Brain pericyte (primary cell): ENCODE results near the gene CD8B2.
"Not testable (repeated sequence)": the region's sequence is repeated elsewhere in the genome, so short reads cannot be mapped to it uniquely, and the experiment has no call there.

ENCODE experiments used
- DNase-seq: peaks from one replicate; pipeline ENCODE4 v3.0.0-alpha.2; 2012; ENCODE audit warnings: low read depth, low spot score

The CD8B2 gene

GRCh38 chr2:106511934-106512333 lies 24.8 kb downstream of the CD8B2 start:
- not testable (repeated sequence) for DNase-seq

GRCh38 chr2:106513391-106513790 lies 26.2 kb downstream of the CD8B2 start:
- not testable (repeated sequence) for DNase-seq

DNA sequence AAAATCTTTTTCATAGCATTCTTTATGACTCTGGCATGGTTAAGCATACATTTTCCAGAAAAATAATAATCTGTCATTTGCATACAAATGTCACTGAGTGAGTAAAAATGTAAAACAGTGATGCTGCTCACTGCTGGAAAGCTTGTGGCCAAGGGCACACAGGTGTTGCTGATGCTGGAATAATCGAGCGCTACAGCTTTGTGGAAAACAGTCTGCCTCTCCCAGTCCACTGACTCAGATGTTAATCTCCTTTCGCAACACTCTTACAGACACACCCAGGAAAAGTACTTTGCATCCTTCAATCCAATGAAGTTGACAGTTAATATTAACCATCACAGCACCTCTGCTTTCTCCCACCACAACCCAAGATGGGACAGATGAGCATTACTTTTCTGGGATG lies 27.7 kb downstream of the CD8B2 start:
- DNase-seq = not testable (repeated sequence)

- no peak for DNase-seq
These were observed 29.3 kb downstream of the CD8B2 start for GRCh38 chr2:106516436-106516835.

GRCh38 chr2:106516864-106517263 lies 29.7 kb downstream of the CD8B2 start:
- DNase-seq = no peak

DNA sequence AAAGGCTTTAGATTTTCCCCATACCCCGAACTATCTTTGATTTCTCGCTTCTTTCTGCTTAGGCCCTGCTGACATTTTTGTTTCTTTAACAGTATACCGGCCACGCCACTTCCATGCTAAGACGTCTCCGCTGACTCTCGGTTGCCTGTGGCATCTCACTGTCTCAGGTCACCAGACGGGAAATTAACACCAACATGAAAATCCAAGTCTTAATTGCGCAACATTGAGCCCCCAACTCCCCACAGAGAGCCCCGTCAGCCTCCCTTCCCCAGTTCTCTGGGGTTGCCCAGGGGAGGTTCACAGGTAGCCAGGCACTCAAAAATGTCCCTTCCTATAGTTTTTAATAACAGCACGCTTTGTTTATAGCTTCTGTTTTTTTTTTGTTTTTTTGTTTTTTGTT lies 30.2 kb downstream of the CD8B2 start:
- DNase-seq = no peak

DNA sequence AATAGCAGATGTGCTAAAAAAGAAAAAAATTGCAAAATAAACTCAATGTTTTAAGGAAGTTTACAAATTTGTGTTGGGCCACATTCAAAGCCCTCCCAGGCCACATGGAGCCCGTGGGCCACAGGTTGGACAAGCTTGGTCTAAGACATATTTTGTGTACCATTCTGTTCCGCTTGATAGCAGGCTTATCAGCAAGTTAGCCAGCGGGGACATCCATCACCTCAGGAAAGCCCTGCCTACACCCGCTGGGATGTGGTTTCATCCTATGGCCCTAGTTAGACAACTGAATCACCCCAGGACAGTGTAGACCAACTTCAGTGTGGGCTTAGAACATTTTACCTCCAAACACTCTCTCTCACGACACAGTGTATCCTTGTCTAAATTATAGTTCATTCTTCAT lies 32.6 kb downstream of the CD8B2 start:
- DNase-seq = no peak

- DNase-seq = no peak
These were observed 33.9 kb downstream of the CD8B2 start for GRCh38 chr2:106521016-106521415.

DNA sequence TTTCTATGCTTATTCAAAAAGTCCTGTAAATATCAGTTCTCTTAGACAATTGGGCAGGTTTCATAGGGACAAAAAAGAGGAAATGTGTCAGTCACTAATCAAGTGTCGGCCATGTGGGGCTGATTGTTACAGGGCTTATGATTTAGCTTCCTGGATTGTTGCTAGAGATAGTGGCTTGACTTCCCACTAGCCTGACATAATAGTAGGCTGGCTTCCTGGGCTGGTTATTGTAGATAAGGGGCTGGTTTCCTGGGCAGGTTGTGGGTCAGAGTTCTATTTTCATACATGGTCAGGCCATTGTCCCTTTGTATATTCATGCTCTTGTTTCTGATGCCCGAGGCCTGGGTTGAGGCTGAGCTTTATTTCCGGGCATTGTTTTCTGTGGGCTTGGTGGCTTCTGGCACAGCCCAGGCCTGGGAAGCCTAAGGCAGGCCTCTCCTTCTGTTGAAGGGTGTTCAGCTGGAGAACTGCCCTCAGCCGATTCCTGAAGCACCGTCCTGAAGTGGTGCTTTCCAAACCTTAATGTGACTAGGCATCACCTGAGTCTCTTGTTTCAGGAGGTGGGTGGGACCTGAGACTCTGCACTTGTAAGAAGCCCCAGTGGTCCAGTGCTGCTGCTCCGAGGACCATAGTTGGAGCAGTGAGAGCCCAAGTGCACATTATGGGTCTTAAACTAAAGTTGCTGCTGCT lies 37.0 kb downstream of the CD8B2 start:
- no peak for DNase-seq

- DNase-seq = no peak
These were observed 43.7 kb downstream of the CD8B2 start for GRCh38 chr2:106530866-106531265.

DNA sequence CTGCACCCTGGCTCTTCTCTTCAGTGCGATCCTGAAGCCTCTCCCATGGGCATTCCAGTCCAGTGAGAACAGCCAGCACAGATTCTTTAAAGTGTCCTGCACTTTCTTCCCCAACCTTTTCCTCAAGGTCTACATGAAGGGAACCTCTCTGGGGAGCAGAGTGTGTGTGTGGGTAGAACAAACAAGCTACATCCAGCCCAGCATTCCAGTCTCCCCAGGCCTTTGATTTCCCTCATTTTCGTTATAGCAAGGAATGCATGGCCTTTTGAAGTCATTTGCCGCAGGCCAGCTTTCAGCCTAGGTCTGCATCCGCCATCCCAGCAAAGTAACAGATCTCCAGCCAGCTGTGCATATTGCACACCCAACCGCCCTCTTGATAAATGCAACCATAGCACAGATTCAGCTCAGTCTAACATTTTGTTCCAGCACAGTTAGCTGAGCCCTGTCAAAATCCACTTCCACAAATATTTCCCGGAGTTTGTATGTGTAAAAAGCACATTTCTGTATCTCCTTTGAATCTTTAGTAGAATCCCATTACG lies 44.6 kb downstream of the CD8B2 start:
- DNase-seq = no peak

GRCh38 chr2:106532236-106532635 lies 45.1 kb downstream of the CD8B2 start:
- no peak for DNase-seq

- DNase-seq = no peak
These were observed 47.3 kb downstream of the CD8B2 start for GRCh38 chr2:106534471-106534870.

DNA sequence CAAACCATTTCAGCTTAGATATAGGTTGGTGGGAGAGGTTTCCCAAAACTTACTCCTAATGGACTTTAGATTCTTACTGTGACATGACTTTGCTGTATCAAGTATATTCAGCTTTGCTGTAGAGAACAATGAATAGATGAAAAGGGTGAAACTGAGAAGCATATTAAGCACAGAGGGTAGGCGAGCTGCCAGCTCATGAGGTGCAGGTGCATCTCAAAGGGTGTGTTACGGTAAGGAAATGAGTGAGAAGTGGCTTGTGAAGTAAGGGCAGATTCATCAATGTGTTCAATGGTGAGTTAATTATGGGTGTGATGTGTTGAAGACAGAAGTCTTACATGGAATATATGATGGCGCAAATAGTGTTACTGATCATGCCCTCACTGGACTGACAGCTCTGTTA lies 49.3 kb downstream of the CD8B2 start:
- DNase-seq = no peak

GRCh38 chr2:106537047-106537446 lies 49.9 kb downstream of the CD8B2 start:
- DNase-seq = no peak

GRCh38 chr2:106537791-106538191 lies 50.6 kb downstream of the CD8B2 start:
- DNase-seq = no peak

GRCh38 chr2:106540886-106541285 lies 53.7 kb downstream of the CD8B2 start:
- DNase-seq = no peak

DNA sequence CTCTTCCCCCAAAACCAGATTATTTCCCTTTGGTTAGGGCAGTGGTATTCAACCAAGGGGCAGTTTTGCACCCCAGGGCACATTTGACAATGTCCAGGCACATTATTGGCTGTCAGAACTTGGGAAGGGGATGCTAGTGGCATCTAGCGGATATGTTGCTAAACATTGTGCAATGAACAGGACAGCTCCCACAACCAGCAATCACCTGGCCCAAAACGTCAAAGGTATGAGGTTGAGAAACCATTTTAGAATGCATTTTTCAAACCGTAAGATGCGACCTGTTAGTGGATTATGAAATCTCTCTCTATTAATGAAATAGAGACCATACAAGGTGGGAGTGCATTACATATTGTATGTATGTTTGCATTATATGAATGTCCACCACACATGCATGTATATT lies 54.2 kb downstream of the CD8B2 start:
- no peak for DNase-seq

- no peak for DNase-seq
These were observed 55.7 kb downstream of the CD8B2 start for GRCh38 chr2:106542746-106543359.

DNA sequence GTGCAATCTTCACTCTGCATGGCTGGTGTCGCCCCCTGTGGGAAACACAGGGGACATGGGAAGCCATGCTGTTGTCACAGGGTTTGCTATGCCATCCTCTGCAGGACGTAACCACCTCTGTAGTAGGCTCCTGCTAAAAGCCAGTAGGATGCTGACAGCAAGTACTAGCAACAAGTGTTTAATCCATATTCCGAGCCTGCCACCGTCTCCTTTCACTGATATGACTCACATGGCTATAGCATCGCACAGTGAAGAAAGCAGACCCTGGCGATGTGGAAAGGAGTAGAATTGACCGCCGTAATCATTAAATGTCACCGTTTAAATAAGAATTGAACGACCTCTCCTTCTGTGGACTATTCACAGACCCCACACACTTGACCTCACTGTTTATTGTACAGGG lies 57.8 kb downstream of the CD8B2 start:
- no peak for DNase-seq

GRCh38 chr2:106546391-106546990 lies 59.3 kb downstream of the CD8B2 start:
- no peak for DNase-seq

DNA sequence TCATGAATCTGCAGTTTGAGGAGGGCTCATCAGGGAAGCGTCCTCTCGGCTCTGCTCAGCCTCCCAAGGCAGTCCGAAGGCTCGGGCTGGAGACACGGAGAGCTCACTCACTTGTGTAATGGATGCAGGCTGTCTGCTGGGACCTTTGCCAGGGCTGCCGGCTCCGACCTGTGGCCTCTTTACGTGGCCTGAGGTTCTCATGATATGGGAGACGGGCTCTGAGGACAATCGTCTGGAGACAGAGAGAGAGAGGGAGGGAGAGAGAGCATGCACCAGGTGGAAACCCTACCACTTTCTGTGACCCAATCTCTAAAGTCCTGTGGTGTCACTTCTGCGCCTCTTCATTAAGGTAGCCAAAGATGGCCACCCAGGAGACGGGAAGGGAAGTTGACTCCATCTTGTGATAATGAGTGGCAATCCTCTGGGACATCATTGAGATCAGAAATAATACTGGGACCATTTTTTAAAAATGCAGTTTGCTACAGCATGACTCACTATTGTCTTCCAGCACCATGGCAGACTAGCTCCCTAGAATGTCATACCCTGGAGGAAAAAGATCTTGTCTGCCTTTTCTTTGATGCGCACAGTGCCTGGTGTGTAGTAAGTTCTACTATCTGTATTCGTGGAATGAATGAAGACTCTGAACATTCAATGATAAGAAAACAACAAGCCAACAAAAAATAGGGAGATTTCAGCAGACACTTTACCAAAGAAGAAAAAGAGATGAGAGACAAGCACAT lies 60.2 kb downstream of the CD8B2 start:
- no peak for DNase-seq
